GM19395 (cell line): ENCODE results near the gene FOXL1.

Source experiments
- ATAC-seq: cut with Tn5 transposase; IDR thresholded peaks from one replicate; pipeline ENCODE4 v1.9.1; 2021; ENCODE audit warnings: mild to moderate bottlenecking, moderate library complexity; ENCODE audit not compliant: unreplicated experiment

Gene FOXL1

GRCh38 chr16:86625821-86626220 lies 47.5 kb downstream of the FOXL1 start:
- no peak for ATAC-seq

- no peak for ATAC-seq
Measured at GRCh38 chr16:86626284-86626683, 47.9 kb downstream of the FOXL1 start.

GRCh38 chr16:86626966-86627365 lies 48.6 kb downstream of the FOXL1 start:
- ATAC-seq = no peak

GRCh38 chr16:86628614-86629013 lies 50.3 kb downstream of the FOXL1 start:
- ATAC-seq = no peak

GRCh38 chr16:86630471-86630870 lies 52.1 kb downstream of the FOXL1 start:
- ATAC-seq = no peak

- ATAC-seq = no peak
Measured at GRCh38 chr16:86631444-86631843, 53.1 kb downstream of the FOXL1 start.
